SU-DHL-6 (cell line): ENCODE data around the gene OR5D14.

Source experiments
- H2AFZ ChIP-seq: fragments of 200-600 bp; sonication (generic); 2 replicates; pipeline ENCODE4 v1.6.1; 2014; ENCODE audit warnings: low read depth, mild to moderate bottlenecking, moderate library complexity, mixed read lengths, antibody characterized with exemption, low read length; ENCODE audit not compliant: severe bottlenecking
- H3F3A ChIP-seq: fragments of 200-600 bp; shearing (Covaris generic); 2 replicates; pipeline ENCODE4 v1.6.0; 2016; ENCODE audit warnings: antibody characterized with exemption, mild to moderate bottlenecking; ENCODE audit not compliant: insufficient read depth
- H3K27ac ChIP-seq: fragments of 200-600 bp; sonication (generic); 2 replicates; pipeline ENCODE4 v1.5.1; 2016; ENCODE audit warnings: low read depth, mild to moderate bottlenecking, low read length, moderate library complexity, mixed read lengths
- H3K27me3 ChIP-seq: fragments of 200-600 bp; sonication (generic), shearing (Covaris generic); 2 replicates; pipeline ENCODE4 v1.6.0; 2014; ENCODE audit warnings: mild to moderate bottlenecking, low read length
- H3K36me3 ChIP-seq: fragments of 200-600 bp; sonication (generic); 2 replicates; pipeline ENCODE4 v1.6.1; 2014; ENCODE audit warnings: mild to moderate bottlenecking, low read length, mixed read lengths
- H3K4me2 ChIP-seq: fragments of 300-600, 200-600 bp; shearing (Covaris generic), sonication (generic); 2 replicates; pipeline ENCODE4 v1.6.0; 2014; ENCODE audit warnings: low read length, low read depth, mild to moderate bottlenecking; ENCODE audit not compliant: poor library complexity, severe bottlenecking
- H3K4me3 ChIP-seq: fragments of 200-600 bp; sonication (generic); 2 replicates; pipeline ENCODE4 v1.5.1; 2014; ENCODE audit warnings: antibody characterized with exemption, low read length, mild to moderate bottlenecking, mixed read lengths; ENCODE audit not compliant: insufficient read depth, poor library complexity, severe bottlenecking
- H3K79me2 ChIP-seq: fragments of 200-600 bp; sonication (generic); 2 replicates; pipeline ENCODE4 v1.6.1; 2014; ENCODE audit warnings: mild to moderate bottlenecking, low read length, moderate library complexity; ENCODE audit not compliant: insufficient read depth
- H3K9ac ChIP-seq: fragments of 200-600 bp; sonication (generic); 2 replicates; pipeline ENCODE4 v1.7.0; 2014; ENCODE audit warnings: mild to moderate bottlenecking, low read length
- H3K9me2 ChIP-seq: fragments of 200-600 bp; sonication (generic); replicated peaks from 2 replicates; pipeline ENCODE4 v1.6.1; 2014; ENCODE audit warnings: low read length; ENCODE audit not compliant: insufficient read depth
- H3K9me3 ChIP-seq: fragments of 200-600 bp; sonication (generic); 2 replicates; pipeline ENCODE4 v1.6.1; 2014; ENCODE audit warnings: low read length, mixed read lengths; ENCODE audit not compliant: insufficient read depth
- H4K20me1 ChIP-seq: fragments of 200-600 bp; sonication (generic); 2 replicates; pipeline ENCODE4 v1.6.1; 2014; ENCODE audit warnings: low read depth, mild to moderate bottlenecking, antibody characterized with exemption, low read length, moderate library complexity, mixed read lengths
- EZH2phosphoT487 ChIP-seq: fragments of 200-600 bp; sonication (generic), shearing (Covaris generic); conservative IDR thresholded peaks from 2 replicates; pipeline ENCODE4 v1.6.1; 2018; ENCODE audit warnings: mild to moderate bottlenecking, antibody characterized with exemption, low read length, moderate library complexity, mixed read lengths
- TF ChIP-seq, protein P1 (sequence below): fragments of 200-600 bp; sonication (generic); IDR thresholded peaks from one replicate; pipeline ENCODE4 v1.5.1; 2017; ENCODE audit warnings: antibody characterized with exemption, mild to moderate bottlenecking, low read length, moderate library complexity; ENCODE audit not compliant: insufficient read depth, poor library complexity, severe bottlenecking

Gene OR5D14

DNA sequence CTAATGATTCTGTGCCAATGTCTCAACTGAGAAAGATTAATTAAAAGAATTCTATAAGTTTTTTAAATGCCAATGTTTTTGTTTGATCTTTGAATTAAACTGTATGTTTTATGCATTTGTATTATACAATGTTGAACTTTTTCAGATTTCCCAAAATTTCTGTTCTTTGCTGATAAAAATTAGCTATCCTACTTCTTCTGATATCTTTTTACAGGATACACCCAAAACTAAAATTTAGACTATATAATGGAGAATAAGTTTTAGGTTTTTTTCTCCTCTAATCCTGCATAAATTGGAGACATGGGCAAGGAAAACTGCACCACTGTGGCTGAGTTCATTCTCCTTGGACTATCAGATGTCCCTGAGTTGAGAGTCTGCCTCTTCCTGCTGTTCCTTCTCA lies 31.6 kb downstream of the OR5D14 start, which contains the start of gene OR5L2:
Gene OR5L2 (plus strand): TSS at position 301 of the 400 bp plus-strand sequence. CDS start 0 bp downstream, at position 301.
- Histone ChIP-seq H3K9me3 (no peaks in the 10 kb centered on the region), H3K9ac (no peak within 1 kb of the TSS), H3K79me2 (no peaks in the 10 kb centered on the region), H3K36me3 (no peaks in the 10 kb centered on the region), H4K20me1 (no peaks in the 10 kb centered on the region), H3F3A (no peaks in the 10 kb centered on the region), H3K27me3 (no peaks in the 10 kb centered on the region), H3K4me2 (no peak within 1 kb of the TSS), H3K9me2 (no peaks in the 10 kb centered on the region), H3K27ac (no peak within 1 kb of the TSS), H3K4me3 (no peak within 1 kb of the TSS), H2AFZ (no peak within 1 kb of the TSS)
- TF ChIP-seq, protein P1, sequence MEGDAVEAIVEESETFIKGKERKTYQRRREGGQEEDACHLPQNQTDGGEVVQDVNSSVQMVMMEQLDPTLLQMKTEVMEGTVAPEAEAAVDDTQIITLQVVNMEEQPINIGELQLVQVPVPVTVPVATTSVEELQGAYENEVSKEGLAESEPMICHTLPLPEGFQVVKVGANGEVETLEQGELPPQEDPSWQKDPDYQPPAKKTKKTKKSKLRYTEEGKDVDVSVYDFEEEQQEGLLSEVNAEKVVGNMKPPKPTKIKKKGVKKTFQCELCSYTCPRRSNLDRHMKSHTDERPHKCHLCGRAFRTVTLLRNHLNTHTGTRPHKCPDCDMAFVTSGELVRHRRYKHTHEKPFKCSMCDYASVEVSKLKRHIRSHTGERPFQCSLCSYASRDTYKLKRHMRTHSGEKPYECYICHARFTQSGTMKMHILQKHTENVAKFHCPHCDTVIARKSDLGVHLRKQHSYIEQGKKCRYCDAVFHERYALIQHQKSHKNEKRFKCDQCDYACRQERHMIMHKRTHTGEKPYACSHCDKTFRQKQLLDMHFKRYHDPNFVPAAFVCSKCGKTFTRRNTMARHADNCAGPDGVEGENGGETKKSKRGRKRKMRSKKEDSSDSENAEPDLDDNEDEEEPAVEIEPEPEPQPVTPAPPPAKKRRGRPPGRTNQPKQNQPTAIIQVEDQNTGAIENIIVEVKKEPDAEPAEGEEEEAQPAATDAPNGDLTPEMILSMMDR = no peak
- no peak for TF ChIP-seq EZH2phosphoT487

DNA sequence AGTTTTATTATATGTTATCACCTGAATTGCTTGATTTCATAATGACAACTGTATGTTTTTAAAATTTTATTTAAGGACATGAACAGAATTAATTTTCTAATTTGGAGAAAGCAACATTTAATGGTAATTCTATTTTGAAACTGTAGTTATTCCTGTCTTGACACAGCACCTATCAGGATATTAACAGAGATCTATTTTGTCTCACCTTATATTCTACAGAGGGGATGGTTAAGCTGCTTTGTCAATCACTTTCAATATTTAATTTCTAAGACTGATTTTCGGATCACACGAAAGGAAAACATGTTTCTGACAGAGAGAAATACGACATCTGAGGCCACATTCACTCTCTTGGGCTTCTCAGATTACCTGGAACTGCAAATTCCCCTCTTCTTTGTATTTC lies 43.1 kb downstream of the OR5D14 start, which contains the start of gene OR5D16:
Gene OR5D16 (plus strand): TSS at position 301 of the 400 bp plus-strand sequence. CDS start 0 bp downstream, at position 301.
- no peak within 1 kb of the TSS for H3K4me3 ChIP-seq
- no peaks in the 10 kb centered on the region for H3K79me2 ChIP-seq
- no peaks in the 10 kb centered on the region for H3F3A ChIP-seq
- H3K4me2 ChIP-seq = no peak within 1 kb of the TSS
- H4K20me1 ChIP-seq = no peaks in the 10 kb centered on the region
- H3K36me3 ChIP-seq = no peaks in the 10 kb centered on the region
- H3K9me2 ChIP-seq = no peaks in the 10 kb centered on the region
- H3K9ac ChIP-seq = no peak within 1 kb of the TSS
- H2AFZ ChIP-seq = no peak within 1 kb of the TSS
- H3K27me3 ChIP-seq = no peaks in the 10 kb centered on the region
- no peaks in the 10 kb centered on the region for H3K9me3 ChIP-seq
- no peak within 1 kb of the TSS for H3K27ac ChIP-seq
- TF ChIP-seq, protein P1 = no peak
- TF ChIP-seq EZH2phosphoT487 = no peak
